EL (cell line): ENCODE results near the gene BPIFB3.

Source experiments
- DNase-seq: peaks from one replicate; pipeline ENCODE4 v3.0.0-alpha.2; 2016

Gene BPIFB3

DNA sequence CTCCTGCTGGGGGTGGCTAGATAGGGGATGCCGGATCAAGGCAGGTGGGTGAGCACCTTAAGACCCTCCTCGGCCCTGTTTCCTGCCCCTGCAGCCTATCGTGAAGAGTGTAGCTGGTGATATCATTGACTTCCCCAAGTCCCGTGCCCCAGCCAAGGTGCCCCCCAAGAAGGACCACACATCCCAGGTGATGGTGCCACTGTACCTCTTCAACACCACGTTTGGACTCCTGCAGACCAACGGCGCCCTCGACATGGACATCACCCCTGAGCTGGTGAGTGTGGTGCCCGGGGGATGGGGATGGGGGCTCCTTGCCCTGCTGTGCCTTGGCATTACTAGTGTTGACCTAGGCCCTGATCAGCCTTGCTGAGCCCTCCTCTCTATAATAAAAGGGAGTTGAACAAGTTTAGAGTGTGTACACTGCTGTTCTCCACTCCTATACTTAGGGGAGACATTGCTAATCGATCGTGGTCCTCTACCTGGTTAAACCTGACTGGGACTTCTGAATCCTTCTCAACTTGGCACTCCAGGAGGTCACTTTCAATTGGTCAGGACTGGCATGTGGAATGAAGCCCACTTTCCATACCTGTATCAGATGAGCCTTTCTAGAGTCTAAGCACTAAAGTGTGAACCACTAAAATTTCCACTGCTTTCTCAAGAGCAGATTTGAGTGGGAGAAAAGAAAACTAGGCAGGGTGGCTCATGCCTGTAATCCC lies 11.0 kb downstream of the BPIFB3 start:
- DNase-seq: no peak

DNA sequence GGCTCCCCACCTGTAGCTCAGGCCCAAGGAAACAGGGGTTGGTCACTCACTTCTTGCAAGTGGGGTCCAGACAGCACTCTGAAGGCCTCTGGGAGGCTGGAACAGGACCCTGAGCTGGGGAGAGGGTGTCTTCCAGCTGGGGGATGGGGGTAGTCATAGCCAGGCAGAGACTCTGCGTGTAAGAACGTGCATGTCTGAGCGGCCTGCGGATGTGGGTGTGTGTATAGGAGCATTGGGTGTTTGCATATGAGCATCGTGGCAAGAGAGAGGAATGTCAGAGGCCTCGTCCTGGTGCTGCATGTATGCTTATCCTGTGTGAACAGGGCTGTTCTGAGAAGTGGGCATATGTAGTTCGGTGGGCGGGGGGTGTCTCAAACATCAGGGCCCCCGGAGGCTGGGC lies 12.1 kb downstream of the BPIFB3 start:
- DNase-seq: no peak

DNA sequence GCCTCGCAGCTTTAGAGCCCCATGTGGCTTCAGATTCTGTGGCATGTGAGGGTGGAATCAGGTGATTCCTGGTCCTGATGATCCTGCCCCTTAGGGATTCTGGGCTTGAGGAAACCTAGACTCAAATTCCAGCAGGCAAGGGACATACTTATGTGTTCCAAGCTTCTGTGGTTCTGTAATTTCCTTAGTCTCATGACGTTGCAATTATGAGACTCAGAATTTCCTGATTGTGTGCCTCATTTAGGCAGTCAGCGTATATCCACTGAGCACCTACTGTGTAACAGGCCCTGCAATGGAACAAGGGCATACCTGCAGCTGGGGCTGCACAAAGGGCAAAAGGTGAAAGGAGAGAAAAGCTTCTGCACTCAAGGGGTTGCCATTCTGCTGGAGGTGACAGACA lies 14.1 kb downstream of the BPIFB3 start:
- DNase-seq: no peak

DNA sequence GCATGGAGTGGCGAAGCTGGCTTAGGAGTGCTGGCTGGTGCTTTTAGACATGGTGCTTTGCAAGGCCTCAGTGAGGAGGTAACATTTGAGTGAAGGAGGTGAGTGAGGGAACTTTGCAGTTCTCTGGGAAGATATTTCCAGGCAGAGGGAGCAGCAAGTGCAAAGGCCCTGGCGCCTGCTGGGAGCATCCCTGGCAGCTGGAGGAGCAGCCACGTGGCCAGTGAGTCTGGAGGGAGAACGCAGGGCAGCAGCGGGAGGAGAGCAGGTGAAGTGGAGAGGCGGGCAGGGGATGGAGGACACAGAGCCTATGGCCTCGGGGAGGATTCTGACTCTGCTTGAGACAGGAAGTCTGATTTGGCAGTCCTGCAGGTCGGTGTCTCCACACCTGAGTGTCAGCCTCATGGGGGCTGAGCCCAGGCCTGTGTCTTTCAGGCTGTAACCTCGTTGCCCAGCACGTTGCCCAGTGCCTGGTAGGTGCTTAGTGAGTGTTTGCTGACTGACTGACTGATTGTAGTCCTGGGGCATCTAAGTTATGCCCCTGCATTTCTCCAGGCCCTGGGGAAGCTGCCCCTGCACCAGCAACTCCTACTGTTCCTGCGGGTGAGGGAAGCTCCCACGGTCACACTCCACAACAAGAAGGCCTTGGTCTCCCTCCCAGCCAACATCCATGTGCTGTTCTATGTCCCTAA lies 14.7 kb downstream of the BPIFB3 start:
- no peak for DNase-seq

DNA sequence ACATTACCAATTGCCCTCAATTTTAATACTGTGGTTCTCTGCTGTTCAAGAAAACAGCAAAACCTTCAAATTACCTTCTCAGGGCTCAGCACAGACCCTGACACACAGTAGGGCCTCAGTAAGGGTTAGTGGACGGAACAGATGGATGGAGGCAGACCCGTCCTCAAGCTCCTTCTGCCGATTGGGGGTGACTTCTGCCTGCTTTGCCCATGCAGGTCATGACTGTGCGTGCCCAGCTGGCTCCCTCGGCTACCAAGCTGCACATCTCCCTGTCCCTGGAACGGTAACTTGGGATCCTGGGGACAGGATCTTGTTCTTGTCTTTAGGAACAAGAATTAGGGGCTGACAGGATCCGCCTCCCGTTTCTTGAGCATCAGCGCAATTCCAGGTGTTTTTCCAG lies 16.0 kb downstream of the BPIFB3 start:
- no peak for DNase-seq

DNA sequence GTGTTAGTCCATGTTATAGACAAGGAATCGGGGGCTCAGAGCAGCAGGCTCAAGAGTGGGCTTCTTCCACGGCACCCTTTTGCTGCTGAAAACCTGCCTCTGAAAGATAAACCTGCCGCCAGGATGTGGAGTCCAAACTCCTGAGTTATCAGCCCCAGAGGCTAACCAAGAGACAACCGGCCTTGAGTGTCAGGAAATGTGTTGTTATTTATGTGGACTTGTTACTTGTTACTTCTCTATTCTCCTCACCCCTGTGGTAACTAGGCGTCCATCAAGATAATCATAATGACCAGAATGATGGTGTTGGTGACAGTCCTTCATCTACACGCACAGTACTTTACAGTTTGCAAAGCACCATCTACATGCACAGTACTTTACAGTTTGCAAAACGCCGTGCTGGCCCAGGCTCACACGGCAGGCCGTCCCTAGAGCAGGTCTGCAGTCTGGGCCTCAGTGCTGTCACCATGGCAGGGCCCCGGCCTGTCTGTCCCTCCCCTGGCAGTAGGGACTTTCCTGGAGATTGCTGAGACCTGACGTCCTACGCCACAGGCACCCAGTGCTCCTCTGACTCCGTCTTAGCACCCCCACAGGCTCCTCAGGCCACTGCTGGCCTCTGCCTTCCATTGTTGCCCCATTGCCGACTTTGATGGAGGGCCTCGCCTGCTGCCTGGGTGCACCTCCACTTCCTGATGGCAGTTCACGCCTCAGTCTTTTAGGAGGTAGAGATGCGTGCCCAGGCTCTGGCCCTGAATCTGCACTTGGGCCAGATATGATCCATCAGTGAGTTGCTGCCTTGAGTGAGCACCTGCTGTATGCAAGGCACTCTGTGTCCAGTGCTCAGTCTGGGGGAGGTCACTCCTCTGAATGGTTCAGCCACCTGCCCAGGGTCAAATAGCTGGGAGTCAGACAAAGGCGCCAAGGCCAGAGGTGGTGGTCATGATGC lies 16.7 kb downstream of the BPIFB3 start:
- DNase-seq: no peak

DNA sequence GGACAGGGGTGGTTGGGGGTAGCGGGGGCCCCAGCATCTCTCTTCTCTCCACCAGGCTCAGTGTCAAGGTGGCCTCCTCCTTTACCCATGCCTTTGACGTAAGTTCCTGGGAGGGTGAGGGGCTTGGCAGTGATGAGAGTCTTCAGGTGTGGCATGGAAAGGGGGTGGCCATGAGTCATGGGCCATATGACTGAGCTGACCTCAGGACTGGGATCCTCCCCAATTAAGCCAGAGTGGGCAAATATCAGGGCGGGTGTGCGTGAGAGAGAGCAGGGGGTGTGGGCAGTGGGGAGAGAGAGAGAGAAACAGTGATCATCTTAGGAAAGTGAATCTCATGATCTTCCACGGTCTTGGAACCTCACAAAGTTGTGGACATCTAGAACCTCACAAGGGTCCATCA lies 17.5 kb downstream of the BPIFB3 start:
- no peak for DNase-seq

DNA sequence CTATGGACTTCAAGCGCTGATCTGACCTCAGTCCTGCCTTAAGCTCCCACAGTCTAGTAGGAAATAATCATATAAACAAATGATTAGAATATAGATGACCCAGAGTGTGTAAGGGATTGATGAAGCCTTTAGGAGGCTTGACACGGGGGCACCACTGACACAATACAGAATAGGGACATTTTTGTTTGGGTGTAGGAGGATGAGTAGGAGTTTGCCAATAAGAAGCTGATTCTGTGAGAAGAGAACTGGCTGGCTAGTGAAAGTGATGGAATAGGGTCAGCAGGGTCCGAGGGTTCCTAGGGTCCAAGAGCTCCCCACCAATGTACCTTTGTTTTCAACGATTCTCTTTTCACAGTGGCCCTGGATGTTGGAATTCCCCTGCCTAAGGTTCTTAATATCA lies 18.7 kb downstream of the BPIFB3 start:
- DNase-seq: no peak

DNA sequence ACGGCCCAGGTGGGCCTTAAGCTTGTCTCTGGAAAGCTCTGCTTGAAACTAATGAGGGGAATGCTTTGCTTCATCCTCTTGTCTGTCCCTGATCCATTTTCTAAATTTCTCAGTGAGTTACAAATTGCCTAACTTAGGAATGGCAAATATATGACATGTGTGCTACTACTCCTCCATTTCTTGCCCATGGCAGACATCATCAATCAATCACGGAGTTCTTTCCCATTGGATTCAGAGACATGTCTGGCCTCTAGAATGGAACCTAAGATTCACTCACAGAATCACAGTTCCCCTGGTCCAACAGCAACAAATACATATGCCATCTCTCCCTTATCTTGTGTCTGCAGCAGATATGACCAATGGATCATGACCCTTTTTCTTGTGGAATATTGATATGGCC lies 19.1 kb downstream of the BPIFB3 start:
- no peak for DNase-seq

DNA sequence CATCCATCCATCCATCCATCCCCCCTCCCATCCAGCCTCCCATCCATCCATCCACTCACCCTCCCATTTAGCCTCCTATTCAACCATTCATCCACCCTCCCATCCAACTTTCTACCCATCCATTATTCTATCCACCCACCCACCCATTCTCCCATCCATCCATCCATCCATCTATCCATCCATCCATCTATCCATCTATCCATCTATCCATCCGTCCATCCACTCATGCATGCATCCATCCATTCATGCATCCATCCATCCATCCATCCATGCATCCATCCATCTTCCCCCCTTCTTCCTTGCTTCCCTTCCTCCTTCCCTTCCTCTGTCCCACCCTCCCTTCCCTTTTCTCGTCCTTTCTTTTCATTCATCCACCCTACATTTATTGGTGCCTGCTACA lies 21.0 kb downstream of the BPIFB3 start:
- DNase-seq: no peak

DNA sequence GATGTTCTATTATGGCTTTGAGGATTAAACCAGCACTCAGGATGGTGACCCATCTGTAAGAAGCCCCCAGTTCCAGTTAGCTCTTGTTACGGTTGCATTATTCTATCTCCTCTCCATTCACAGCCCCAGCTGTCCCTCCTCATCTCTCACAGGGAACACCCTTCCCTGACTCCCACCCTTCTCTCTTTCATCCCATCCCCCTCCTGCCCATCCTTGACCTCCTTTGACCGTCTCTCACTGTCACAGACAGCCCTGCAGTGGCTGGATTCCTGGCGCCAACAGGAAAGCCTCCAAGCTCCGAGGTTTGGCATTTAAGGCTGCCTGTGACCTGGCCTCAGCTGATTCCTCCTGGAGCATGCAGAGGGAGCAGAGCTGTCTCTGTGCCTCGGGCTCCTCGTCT lies 21.6 kb downstream of the BPIFB3 start:
- DNase-seq: no peak

DNA sequence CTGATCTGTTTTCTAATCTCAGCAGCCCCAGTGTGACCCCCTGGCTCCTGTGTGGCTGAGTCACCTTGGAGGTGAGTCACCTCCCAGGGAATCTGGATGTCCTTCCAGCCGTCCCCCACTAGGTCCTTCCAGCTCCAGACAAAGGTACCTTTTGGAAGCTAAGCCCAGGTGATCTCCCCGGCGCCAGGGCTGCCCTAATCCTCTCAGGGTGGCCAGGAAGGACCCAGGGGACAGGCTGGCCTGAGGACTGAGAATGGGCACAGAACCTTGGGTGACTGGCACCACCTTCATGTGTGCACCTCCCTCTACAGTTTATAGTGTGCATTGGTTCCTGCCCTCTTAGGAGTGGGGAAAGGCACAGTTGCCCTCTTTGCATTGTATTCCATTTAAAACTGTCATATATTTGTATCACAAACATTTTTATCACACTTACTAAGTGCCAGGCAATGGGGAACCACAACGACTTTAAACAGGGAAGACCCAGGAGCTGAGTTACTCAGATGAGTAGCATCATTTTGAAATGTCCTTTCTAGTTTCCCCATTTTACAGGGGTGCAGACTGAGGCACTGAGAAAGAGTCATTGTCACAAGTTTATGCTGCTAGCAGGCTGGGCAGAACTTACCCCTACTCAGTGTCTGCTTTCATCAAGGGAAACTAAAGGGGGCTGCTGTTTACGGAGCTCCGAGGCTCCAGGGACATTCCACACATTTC lies 23.1 kb downstream of the BPIFB3 start:
- peak; percentile 6 for DNase-seq

DNA sequence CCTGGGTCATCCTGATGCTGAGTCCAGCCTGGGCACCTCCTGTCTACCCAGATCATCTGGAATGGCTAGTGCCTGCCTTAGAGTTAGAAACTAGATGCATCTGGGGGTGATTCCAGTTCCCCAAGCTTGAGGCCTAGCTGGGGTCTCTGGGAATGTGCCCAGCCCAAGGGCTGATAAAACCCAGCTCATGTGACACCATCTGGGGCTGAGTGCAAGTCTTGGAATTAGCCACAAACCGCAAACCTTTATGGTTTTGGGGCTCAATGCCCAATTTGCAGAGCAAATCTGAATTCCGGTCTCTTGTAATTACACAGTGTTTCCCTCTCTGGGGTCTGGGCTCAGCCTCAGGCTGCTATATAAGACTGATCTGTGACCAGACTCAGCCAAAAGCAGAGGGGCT lies 25.6 kb downstream of the BPIFB3 start, which contains the start of gene BPIFB4:
BPIFB4 (plus strand) TSS at position 385 of the 400 bp plus-strand sequence. CDS start 1,884 bp downstream, outside the sequence.
- peak; percentile 4 for DNase-seq

DNA sequence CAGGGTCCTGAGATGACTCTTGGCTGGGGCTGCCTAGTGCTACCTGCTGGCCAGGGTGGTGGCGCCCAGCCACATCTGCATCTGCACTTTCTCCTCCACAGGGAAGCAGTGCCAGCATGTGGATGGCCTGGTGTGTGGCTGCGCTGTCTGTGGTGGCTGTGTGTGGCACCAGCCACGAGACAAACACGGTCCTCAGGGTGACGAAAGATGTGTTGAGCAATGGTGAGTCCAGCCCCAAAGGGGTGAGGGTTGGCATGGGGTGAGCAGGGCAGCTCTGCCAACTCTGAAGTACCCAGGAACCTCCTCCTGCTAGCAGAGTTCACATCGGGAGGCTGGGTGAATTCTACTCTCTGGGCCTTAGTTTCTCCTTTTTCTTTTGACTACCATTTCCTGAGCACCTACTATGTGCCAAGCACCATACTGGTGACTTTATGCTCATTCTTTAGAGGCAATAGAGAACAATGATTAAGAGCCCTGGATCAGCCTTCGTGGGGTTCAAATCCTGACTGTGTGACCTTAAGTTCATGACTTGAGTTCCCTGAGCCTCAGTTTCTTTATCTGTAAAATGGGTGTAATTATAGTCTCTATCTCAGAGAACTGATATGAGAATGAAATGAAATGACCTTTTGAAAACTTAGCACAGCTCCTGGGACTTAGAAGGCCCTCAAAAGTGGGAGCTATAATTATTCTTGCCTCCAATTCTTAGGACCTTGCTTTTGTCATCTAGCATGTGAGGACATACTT lies 27.9 kb downstream of the BPIFB3 start:
- no peak for DNase-seq

DNA sequence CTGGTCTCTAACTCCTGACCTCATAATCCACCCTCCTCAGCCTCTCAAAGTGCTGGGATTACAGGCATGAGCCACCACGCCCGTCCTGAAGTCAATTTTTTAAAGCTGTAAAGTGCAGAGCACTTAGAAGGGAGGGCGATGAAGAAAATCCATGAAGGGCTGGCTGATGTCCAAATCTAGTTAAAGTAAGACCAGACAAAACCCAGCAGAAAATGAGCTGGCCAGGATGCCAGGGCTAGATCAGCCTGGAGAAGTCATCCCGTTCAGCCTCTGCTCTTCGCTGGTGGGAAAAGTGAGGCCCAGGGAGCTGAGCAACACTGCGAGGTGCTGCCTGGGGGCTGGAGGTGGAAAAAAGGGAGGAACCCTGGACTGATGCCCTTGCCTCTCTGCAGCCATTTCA lies 28.8 kb downstream of the BPIFB3 start:
- DNase-seq: no peak

DNA sequence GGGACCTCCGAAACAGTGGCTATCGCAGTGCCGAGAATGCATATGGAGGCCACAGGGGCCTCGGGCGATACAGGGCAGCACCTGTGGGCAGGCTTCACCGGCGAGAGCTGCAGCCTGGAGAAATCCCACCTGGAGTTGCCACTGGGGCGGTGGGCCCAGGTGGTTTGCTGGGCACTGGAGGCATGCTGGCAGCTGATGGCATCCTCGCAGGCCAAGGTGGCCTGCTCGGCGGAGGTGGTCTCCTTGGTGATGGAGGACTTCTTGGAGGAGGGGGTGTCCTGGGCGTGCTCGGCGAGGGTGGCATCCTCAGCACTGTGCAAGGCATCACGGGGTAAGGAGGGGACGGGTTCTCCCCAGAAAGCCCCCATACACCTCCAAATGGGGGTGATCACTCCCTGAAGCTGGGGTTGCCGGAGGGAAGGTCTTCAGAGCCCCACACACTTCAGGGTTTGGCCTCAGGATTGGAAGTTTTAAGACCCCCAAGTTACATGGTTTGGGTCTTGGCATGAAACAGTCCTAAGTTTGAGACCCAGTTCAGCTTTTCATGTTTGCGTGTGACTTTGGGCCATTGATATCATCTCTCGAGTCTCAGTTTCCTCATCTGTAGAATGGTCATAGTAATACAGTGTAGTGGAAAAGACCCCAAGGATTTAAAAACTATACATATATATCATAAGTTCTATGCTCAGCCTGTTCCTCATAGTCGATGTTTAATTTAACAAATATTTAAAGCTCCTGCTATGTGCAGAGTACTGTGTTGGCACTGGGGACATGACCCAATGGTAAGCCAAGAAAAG lies 30.0 kb downstream of the BPIFB3 start:
- DNase-seq: no peak

DNA sequence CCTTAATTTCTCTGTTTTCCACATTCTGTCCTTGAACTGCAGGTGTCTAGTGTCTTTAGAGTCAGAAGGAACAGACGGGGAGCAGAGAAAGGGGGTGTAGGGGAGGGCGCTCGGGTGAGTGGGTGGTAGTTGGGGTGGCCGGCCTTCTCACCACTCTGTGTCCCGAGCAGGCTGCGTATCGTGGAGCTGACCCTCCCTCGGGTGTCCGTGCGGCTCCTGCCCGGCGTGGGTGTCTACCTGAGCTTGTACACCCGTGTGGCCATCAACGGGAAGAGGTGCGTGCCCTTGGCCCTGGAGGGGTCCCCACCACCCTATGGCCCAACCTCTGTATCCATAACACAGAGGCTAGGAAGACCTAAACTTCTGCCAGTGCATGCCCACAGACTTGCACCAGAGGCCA lies 31.0 kb downstream of the BPIFB3 start:
- DNase-seq: no peak

DNA sequence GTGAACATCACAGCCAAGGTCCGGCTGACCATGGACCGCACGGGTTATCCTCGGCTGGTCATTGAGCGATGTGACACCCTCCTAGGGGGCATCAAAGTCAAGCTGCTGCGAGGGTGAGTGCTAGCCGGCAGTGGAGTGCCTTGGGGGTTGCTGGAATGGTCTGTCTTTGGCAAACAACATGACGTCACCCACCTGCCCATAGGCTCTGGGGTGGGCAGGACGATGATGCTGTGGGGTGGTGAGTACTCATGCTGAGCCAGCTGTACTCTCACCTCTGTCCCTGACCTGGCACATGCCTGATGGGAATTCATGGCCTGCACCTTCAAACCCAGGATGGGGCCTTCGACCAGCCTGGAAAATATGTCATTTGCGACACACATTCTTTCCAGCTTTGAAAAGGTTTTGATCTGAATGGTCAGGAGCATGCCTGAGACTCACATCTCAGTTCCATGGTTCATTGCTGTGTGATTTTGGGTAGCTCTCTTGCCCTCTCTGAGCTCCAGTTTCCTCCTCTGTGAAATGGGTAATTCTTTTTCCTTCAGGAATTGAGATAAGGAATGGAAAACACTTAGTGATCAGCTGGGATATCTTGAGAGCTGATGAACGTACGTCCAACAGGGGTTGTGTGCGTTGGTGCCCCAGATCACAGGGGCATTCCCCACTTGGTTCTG lies 32.5 kb downstream of the BPIFB3 start:
- DNase-seq: no peak

DNA sequence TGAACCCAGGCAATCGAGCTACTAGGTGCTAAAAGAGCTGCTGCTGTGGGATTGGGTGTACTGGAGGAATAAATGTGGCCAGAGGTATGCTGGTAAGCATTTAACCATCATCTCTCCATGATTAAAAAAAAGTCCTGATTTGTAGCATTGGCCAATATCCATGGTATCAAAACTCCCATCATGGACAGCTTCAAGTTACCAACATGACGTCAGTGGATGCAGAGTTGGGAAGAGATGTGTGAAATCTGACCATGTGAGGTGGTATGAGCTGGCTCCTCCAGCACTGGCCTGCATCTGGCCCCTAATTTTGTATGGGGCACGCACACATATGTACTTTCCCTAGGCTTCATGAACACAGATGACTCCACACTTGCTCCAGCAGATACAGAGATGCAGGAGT lies 37.4 kb downstream of the BPIFB3 start:
- no peak for DNase-seq

DNA sequence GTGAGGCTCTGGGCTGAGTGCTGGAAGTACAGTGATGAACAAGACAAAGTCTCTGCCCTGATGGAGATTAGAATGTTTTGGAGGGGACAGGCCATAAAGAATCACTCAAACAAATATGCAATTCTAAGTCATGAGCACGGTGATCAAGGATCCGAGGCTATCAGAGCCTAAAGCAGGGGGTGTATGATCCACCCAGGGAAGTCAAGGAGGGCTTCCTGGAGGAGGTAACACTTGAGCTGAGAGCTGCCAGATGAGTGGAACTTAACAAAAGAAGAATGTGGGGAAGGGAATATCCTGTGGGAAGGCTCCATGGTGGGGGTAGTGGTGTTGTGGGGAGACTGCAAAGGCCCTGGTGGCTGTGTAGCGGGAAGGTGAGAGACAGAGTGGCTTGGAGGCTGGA lies 38.0 kb downstream of the BPIFB3 start:
- DNase-seq: no peak

DNA sequence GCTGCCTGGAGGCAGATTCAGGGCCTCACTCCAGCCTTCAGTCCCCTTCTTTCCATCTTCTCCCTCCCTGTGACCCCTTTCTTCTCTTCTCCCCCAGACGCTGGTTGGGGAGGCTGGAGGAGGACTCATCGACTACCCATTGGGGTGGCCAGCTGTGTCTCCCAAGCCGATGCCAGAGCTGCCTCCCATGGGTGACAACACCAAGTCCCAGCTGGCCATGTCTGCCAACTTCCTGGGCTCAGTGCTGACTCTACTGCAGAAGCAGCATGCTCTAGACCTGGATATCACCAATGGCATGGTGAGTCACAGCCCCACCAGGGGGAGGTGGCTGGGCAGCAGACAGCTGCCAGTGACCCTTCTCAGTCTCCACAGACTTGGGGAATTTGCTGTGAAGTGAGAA lies 38.7 kb downstream of the BPIFB3 start:
- no peak for DNase-seq
